ENCODE data around the gene CABP1.

The CABP1 gene

DNA sequence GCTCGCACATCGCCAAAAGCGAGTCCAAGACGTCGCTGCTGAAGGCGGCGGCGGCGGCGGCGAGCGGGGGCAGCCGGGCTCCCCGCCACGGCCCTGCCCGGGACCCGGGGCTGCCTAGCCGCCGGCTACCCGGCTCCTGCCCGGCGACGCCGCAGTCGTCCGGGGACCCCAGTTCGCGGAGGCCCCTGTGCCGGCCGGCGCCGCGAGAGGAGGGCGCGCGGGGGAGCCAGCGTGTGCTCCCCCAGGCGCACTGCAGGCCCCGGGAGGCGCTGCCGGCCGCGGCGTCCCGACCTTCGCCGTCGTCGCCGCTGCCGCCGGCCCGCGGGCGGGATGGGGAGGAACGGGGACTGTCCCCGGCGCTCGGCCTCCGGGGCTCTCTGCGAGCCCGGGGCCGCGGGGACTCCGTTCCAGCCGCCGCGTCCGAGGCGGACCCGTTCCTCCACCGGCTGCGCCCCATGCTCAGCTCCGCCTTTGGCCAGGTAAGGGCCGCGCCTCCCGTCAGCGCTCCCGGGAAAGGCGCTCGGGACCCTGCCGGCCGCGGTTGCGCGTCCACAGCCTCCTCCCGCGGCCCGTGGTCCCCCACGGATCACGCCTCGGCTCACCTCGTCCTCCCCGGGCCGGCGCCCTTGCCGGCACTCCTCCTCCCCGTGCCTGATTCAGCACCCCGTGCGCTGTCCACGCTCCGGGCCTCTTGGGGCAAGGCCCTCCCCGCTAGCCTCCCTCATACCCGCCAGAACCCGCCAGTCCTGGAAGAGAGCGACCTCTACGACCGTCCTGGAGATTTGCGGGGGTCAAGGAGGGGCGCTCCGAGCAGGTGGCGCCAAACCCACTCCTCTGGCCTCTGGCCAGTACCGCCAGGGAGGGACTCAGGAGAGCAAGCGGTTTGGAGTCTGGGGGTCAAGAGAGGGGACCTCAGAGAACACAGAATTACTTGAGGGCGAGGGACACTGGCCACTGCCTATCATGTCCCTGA, 721 bp downstream of the CABP1 start:
- H3K4me3 ChIP-seq (replicated peaks in 1 of 2; ENCODE audit: low read depth in 2 of 2, low read length in 2 of 2) = peak overlapping the region in 1 of 2 donors; percentile 28
- TF ChIP-seq, protein P1, sequence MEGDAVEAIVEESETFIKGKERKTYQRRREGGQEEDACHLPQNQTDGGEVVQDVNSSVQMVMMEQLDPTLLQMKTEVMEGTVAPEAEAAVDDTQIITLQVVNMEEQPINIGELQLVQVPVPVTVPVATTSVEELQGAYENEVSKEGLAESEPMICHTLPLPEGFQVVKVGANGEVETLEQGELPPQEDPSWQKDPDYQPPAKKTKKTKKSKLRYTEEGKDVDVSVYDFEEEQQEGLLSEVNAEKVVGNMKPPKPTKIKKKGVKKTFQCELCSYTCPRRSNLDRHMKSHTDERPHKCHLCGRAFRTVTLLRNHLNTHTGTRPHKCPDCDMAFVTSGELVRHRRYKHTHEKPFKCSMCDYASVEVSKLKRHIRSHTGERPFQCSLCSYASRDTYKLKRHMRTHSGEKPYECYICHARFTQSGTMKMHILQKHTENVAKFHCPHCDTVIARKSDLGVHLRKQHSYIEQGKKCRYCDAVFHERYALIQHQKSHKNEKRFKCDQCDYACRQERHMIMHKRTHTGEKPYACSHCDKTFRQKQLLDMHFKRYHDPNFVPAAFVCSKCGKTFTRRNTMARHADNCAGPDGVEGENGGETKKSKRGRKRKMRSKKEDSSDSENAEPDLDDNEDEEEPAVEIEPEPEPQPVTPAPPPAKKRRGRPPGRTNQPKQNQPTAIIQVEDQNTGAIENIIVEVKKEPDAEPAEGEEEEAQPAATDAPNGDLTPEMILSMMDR (IDR thresholded peaks at IDR 0.05; ENCODE audit: low read depth, low read length) = no peak
- peak; percentile 48 to 52 for DNase-seq (ENCODE audit: low read depth in 2 of 2)

DNA sequence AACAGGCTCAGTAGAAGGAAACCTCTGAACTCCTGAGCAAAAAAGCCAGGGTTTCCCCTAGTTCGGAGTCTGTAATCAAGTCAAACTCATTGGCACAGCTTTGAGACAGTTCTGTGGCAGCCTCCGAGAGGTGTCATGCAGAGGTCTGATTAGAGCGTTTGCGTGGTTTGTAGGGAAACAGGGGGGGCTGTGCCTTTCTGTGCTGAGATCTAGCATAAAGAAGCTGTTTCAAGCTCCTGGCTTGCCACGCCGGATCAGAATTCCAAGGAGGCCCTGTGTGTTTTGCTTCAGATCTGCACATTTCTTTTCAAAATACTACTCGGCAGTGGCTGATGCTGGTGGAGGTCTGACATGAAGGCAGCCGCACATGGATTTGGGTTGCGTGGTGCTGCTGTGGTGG, 1.7 kb downstream of the CABP1 start:
- H3K4me3 ChIP-seq (replicated peaks in 1 of 2; ENCODE audit: low read depth in 2 of 2, low read length in 2 of 2) = no peak overlapping the region
- DNase-seq (ENCODE audit: low read depth in 2 of 2) = no peak
- TF ChIP-seq, protein P1 (IDR thresholded peaks at IDR 0.05; ENCODE audit: low read depth, low read length) = no peak

DNA sequence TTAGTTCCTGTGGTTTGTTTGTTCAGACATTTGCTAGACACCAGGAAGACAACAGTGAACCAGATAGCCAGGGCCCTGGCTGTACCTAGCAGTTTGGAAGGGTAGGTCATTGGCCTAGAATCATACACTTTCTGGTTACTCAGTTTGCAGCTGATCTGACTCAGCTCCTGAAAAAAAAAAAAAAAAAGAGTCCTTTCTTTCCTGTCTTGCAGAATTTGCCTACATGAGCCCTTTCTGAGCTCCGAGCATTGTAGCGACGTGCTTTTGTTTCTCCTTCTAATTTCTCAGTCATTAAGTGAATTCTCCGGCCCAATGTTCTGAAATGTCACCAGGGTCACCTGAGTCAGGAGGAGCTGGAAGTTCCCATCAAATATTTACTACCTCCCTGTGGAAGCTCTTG, 2.4 kb downstream of the CABP1 start:
- peak in 1 of 2 donors; percentile 16 for DNase-seq (ENCODE audit: low read depth in 2 of 2)
- H3K4me3 ChIP-seq (replicated peaks in 1 of 2; ENCODE audit: low read depth in 2 of 2, low read length in 2 of 2) = no peak overlapping the region
- TF ChIP-seq, protein P1 (IDR thresholded peaks at IDR 0.05; ENCODE audit: low read depth, low read length) = no peak

DNA sequence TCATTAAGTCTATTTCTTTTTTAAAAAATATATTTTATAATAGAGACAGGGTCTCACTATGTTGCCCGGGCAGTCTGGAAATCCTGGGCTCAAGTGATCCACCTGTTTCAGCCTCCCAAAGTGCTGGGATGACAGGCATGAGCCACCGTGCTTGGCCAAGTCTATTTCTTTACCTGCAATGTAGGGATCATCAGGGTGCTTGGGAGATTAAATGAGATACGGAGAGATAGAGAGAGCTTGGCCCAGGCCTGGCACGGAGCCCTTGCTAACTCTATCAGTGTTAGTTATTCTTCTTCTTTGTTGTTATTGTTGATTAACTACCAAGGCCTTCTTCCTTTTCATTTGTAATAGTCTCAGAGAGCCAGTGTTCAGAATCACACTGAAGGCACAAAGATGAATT, 3.1 kb downstream of the CABP1 start:
- no peak for DNase-seq (ENCODE audit: low read depth in 2 of 2)
- no peak overlapping the region for H3K4me3 ChIP-seq (replicated peaks in 1 of 2; ENCODE audit: low read depth in 2 of 2, low read length in 2 of 2)
- TF ChIP-seq, protein P1 (IDR thresholded peaks at IDR 0.05; ENCODE audit: low read depth, low read length) = no peak

DNA sequence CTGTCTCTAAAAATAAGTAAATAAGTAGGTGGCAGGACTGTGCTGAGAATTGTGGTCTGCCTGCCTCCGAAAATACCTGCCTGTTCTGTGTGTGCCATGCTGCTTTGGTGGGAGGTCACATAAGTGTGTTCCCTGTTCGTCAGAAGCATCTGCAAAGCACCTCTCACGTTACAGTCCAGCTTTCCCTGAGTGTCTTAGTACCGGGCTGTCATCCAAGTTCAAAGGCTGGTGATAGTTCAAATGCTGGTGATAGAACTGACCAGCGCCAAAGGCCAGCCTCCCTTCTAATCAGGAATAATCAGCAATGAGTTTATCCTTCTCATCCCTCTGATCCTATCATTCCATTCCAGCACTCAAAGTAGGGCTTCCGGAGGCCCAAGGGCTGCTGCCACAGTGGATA, 5.6 kb downstream of the CABP1 start:
- no peak for DNase-seq (ENCODE audit: low read depth in 2 of 2)
- TF ChIP-seq, protein P1 (IDR thresholded peaks at IDR 0.05; ENCODE audit: low read depth, low read length) = no peak

DNA sequence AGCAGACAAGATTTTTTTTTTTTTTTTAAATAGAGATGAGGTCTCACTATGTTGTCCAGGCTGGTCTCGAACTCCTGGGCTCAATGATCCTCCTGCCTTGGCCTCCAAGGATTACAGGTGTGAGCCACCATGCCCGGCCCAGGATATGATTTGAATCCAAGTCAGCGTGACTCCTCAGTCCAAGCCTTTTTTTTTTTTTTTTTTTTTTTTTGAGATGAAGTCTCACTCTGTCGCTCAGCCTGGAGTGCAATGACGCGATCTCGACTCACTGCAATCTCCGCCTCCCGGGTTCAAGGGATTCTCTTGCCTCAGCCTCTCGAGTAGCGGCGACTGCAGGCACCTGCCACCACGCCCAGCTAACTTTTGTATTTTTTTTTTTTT, 6.9 kb downstream of the CABP1 start:
- DNase-seq (ENCODE audit: low read depth in 2 of 2) = peak in 1 of 2 donors; percentile 10
- TF ChIP-seq, protein P1 (IDR thresholded peaks at IDR 0.05; ENCODE audit: low read depth, low read length) = no peak
- no peak overlapping the region for H3K4me3 ChIP-seq (replicated peaks in 1 of 2; ENCODE audit: low read depth in 2 of 2, low read length in 2 of 2)

More for the DNA sequence above, 5.6 kb downstream of the CABP1 start:
- no peak overlapping the region for H3K4me3 ChIP-seq (replicated peaks in 1 of 2; ENCODE audit: low read depth in 2 of 2, low read length in 2 of 2)
